ENCODE measurements around the gene PDCD2L. TPM values are rescaled to one million over a fixed set of nuclear protein-coding genes. Genes with fewer than 3 reads are reported as not detected.

Gene PDCD2L
- total RNA-seq, 1 donor from 2014 or later, result 24.5 TPM

DNA sequence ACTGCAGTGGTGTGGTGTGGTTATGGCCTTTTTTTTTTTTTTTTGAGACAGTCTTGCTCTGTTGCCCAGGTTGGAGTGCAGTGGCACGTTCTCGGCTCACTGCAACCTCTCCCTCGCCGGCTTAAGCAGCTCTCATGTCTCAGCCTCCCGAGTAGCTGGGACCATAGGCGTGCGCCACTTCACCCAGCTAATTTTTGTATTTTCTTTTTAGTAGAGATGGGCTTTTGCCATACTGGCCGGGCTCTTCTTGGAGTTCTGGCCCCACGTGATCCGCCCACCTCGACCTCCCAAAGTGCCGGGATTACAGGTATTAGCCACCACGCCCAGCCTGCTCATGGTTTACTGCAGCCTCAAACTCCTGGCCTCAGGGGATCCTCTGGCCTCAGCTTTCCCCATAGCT lies 7.0 kb downstream of the PDCD2L start:
- TF ChIP-seq, protein P1, sequence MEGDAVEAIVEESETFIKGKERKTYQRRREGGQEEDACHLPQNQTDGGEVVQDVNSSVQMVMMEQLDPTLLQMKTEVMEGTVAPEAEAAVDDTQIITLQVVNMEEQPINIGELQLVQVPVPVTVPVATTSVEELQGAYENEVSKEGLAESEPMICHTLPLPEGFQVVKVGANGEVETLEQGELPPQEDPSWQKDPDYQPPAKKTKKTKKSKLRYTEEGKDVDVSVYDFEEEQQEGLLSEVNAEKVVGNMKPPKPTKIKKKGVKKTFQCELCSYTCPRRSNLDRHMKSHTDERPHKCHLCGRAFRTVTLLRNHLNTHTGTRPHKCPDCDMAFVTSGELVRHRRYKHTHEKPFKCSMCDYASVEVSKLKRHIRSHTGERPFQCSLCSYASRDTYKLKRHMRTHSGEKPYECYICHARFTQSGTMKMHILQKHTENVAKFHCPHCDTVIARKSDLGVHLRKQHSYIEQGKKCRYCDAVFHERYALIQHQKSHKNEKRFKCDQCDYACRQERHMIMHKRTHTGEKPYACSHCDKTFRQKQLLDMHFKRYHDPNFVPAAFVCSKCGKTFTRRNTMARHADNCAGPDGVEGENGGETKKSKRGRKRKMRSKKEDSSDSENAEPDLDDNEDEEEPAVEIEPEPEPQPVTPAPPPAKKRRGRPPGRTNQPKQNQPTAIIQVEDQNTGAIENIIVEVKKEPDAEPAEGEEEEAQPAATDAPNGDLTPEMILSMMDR (IDR thresholded peaks at IDR 0.05; ENCODE audit: insufficient read depth, low read length, severe bottlenecking), result no peak
- no peak for FAIRE-seq
- DNase-seq (ENCODE audit: low read depth), result no peak
- H3K4me3 ChIP-seq (ENCODE audit: low read depth, low read length), result no peak overlapping the region
- H3K36me3 ChIP-seq (ENCODE audit: control insufficient read depth, insufficient read depth, low read length), result peaks cover 7% of the 10 kb centered on the region
- H3K27me3 ChIP-seq (ENCODE audit: control insufficient read depth, insufficient read depth, low read length), result no peaks in the 10 kb centered on the region

DNA sequence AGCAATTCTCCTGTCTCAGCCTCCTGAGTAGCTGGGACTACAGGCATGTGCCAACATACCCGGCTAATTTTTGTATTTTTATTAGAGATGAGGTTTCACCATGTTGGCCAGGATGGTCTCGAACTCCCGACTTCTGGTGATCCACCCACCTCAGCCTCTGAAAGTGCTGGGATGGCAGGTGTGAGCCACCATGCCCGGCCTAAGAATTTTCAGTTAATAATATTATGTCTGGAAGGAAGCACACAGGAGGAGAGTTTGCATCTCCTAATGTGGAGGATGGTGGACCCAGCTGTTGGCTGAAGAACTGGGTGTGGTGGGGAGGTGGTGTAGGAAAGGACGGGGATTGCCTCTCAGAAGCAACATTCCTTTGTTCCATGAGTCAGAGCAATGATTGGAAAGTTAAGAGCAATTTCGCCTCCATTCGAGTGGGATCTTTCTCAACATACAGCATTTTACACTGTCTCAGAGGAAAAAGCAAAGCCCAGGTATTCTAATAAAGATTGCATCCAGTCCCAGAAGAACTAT lies 11.9 kb downstream of the PDCD2L start:
- FAIRE-seq, result no peak
- TF ChIP-seq, protein P1 (IDR thresholded peaks at IDR 0.05; ENCODE audit: insufficient read depth, low read length, severe bottlenecking), result no peak
- Histone ChIP-seq H3K36me3 (ENCODE audit: control insufficient read depth, insufficient read depth, low read length) (peaks cover 4% of the 10 kb centered on the region), H3K27me3 (ENCODE audit: control insufficient read depth, insufficient read depth, low read length) (no peaks in the 10 kb centered on the region), H3K4me3 (ENCODE audit: low read depth, low read length) (no peak overlapping the region)
- no peak for DNase-seq (ENCODE audit: low read depth)

DNA sequence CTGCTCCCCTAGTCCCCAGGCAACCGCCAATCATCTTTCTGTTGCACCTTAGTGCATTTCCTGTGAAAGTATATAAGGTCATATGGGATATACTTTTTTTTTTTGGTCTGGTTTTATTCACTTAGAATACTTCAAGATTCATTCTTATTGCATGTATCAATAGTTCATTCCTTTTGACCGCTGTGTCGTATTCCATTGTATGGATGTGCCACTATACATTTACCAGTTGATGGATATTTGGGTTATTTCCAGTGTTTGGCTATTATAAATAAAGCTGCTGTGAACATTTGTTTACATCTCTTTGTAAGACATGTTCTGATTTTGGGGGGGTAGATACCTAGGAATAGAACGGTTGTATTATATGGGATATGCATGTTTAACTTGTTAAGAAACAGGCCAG lies 14.1 kb downstream of the PDCD2L start:
- FAIRE-seq, result no peak
- Histone ChIP-seq H3K36me3 (ENCODE audit: control insufficient read depth, insufficient read depth, low read length) (peaks cover 3% of the 10 kb centered on the region), H3K27me3 (ENCODE audit: control insufficient read depth, insufficient read depth, low read length) (no peaks in the 10 kb centered on the region), H3K4me3 (ENCODE audit: low read depth, low read length) (no peak overlapping the region)
- TF ChIP-seq, protein P1 (IDR thresholded peaks at IDR 0.05; ENCODE audit: insufficient read depth, low read length, severe bottlenecking), result no peak
- no peak for DNase-seq (ENCODE audit: low read depth)

DNA sequence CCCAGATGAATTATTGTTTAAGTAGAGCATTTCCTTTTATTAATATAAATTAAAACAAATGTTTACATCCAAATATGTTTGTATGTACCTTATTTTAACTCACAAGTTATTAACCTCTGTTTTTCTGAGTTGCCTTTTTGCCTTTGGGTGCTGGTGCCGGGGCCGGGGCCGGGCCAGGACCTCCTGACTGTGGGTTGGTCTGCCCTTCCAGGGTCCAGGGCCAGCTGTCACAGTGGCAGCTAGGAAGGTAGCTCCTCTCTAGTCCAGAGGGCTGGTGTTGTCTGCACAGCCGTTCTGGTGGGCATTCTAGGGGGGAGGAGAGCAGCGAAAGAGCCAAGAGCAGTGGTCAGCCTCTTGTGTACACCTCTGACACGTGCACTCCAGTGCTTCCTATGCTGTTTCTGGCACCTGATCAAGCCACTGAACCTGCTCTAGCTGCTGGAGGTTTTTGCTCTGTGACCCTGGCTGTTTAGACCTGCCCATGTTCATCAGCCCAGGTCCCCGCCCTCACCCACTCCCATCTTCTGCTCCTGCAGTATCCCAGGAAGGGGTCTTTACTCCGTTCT lies 22.0 kb downstream of the PDCD2L start:
- H3K36me3 ChIP-seq (ENCODE audit: control insufficient read depth, insufficient read depth, low read length), result peaks cover 2% of the 10 kb centered on the region
- no peaks in the 10 kb centered on the region for H3K27me3 ChIP-seq (ENCODE audit: control insufficient read depth, insufficient read depth, low read length)
- H3K4me3 ChIP-seq (ENCODE audit: low read depth, low read length), result no peak overlapping the region
- TF ChIP-seq, protein P1 (IDR thresholded peaks at IDR 0.05; ENCODE audit: insufficient read depth, low read length, severe bottlenecking), result no peak
- FAIRE-seq (no peak), DNase-seq (ENCODE audit: low read depth) (no peak)

DNA sequence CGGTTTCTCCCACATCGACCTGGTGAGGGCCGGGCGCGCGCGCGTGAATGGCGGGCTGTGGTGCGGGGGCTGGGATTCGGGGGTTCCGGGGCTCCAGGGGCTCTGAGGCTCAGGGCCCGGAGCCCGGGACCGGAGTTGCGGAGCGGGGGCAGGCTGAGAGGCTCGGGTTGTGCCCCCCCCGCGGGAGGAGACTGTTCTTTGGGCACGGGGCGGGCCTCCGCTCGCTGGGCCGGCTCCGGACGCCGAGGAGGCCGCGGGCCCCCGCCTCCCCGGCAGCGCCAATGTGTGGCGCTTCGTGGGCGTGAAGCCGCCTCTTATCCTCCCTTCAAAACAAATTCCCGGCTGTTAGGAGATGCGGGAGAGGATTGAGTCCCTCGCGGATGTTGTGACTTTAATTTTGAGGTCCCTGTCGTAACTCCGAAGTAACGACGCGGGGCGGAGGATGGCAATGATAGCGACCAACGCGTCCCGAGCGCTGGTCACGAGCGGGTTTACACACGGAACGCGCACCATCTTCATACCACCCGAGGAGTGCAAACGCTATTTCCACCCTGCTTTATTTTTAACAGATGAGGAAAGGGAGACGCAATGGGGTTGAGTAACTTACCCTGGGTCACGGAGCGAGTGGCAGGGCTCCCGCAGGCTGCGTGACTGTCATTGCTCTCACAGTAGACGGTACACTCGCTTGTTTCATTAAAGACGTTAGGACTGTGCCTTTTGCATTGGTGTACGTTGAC lies 24.5 kb downstream of the PDCD2L start:
- no peak for FAIRE-seq
- DNase-seq (ENCODE audit: low read depth), result peak; percentile 15

More for the DNA sequence above, 24.5 kb downstream of the PDCD2L start:
- TF ChIP-seq, protein P1 (IDR thresholded peaks at IDR 0.05; ENCODE audit: insufficient read depth, low read length, severe bottlenecking), result no peak
- no peaks in the 10 kb centered on the region for H3K27me3 ChIP-seq (ENCODE audit: control insufficient read depth, insufficient read depth, low read length)
- H3K36me3 ChIP-seq (ENCODE audit: control insufficient read depth, insufficient read depth, low read length), result peaks cover 3% of the 10 kb centered on the region
- peak overlapping the region; percentile 95 for H3K4me3 ChIP-seq (ENCODE audit: low read depth, low read length)
